Stimulated activated CD4-positive, alpha-beta T cell treated with anti-CD3 and anti-CD28 coated beads, TNF-alpha, amount 100 ng/mL, for 1 hour (primary cell): ENCODE measurements around the gene FTH1.
"Not testable (repeated sequence)": the region's sequence is repeated elsewhere in the genome, so short reads cannot be mapped to it uniquely, and the experiment has no call there.

Source experiments
- DNase-seq, 3 donors: peaks; one replicate each; pipeline ENCODE4 v3.0.0-alpha.2; 2020; ENCODE audit warnings: low read depth in 3 of 3, low spot score in 1 of 3

Gene FTH1

GRCh38 chr11:61978703-61979661 is 11.5 kb upstream of the FTH1 start:
- no peak for DNase-seq

- no peak for DNase-seq
Measured at GRCh38 chr11:61976813-61977475, 9.5 kb upstream of the FTH1 start.

GRCh38 chr11:61976420-61976800 is 9.0 kb upstream of the FTH1 start:
- no peak for DNase-seq

GRCh38 chr11:61975638-61976419 is 8.4 kb upstream of the FTH1 start:
- no peak for DNase-seq

GRCh38 chr11:61974766-61975631 is 7.6 kb upstream of the FTH1 start:
- no peak for DNase-seq

- DNase-seq, result no peak
Measured at GRCh38 chr11:61973476-61974162, 6.2 kb upstream of the FTH1 start.

- DNase-seq, result no peak
Measured at GRCh38 chr11:61972672-61973475, 5.4 kb upstream of the FTH1 start.

- no peak for DNase-seq
Measured at GRCh38 chr11:61972112-61972671, 4.8 kb upstream of the FTH1 start.

- no peak for DNase-seq
Measured at GRCh38 chr11:61971248-61972111, 4.0 kb upstream of the FTH1 start.

- no peak for DNase-seq
Measured at GRCh38 chr11:61969838-61970662, 2.6 kb upstream of the FTH1 start.

- DNase-seq, result no peak
Measured at GRCh38 chr11:61969391-61969758, 1.9 kb upstream of the FTH1 start.

- no peak for DNase-seq
Measured at GRCh38 chr11:61968758-61969390, 1.4 kb upstream of the FTH1 start.

GRCh38 chr11:61967924-61968757 is 707 bp upstream of the FTH1 start:
- DNase-seq, result peak in 1 of 3 donors; percentile 22

- DNase-seq, result no peak
Measured at GRCh38 chr11:61966734-61967115, 709 bp downstream of the FTH1 start.

GRCh38 chr11:61964666-61965271 is 2.7 kb downstream of the FTH1 start:
- not testable (repeated sequence) for DNase-seq
